NCI-H128 (cell line): ENCODE data around the gene KIRREL3.
A peak's percentile ranks its signal among the peaks of the same experiment; 100 is the strongest.

Experiments used
- DNase-seq: peaks from one replicate; lab custom pipeline; 2025; ENCODE audit not compliant: unreplicated experiment; lab: John Stamatoyannopoulos, UW

Gene KIRREL3

DNA sequence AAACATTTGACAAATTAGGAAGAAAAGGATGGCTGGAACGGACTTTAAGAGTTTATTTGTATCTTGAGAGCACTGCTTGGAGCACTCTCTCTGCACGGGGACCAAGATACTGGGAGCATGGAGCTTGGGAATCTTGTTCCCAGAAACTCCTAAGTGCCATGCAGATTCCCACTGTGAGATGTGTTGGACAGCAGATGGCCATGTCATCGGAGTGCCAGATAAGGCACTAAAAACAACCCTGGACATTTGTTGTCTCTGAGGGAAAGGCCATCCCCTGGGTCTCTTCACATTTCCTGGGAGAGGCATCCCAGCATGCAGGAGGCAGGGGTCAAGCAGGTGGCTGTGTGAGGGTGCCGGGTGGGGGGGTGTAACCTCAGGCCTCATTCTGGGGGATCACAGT lies 2.9 kb downstream of the KIRREL3 start:
- DNase-seq: no peak

DNA sequence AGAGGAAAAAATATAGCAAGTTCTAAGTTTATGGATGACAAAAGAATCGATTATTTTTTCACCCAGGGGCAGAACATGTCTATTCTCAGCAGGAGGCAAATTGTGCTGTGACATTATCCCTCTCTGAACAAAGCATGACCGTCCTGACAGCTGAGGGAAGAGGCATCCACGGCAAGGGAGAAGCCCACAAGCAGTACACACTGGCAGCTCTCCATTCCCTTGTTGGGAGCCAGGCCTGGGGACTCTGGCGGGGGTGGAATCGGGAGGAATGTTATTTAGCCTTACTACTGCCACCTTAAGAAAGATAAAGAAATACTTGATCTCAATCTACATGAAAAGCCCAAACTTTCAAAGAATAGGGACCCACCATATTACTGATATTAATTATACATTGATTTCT lies 3.4 kb downstream of the KIRREL3 start:
- DNase-seq: no peak

GRCh38 chr11:126996036-126996804 lies 4.3 kb downstream of the KIRREL3 start:
- DNase-seq: no peak

GRCh38 chr11:126993599-126993998 lies 7.0 kb downstream of the KIRREL3 start:
- no peak for DNase-seq

DNA sequence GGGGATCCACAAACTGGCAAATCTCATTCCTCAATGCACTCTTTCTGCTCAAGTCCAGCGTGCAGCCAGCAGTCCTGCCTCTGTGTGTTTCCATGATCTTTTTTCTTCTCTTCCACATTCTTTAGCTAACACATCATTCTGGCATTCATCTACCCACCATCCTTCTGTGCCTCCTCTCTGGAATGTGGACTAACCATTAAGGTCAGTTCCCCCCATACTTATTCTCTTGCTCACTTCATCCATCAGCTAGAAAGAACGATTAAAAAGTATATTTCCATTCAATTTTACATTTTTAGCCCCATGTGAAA lies 7.8 kb downstream of the KIRREL3 start:
- DNase-seq: no peak

GRCh38 chr11:126992065-126992803 lies 8.3 kb downstream of the KIRREL3 start:
- no peak for DNase-seq

DNA sequence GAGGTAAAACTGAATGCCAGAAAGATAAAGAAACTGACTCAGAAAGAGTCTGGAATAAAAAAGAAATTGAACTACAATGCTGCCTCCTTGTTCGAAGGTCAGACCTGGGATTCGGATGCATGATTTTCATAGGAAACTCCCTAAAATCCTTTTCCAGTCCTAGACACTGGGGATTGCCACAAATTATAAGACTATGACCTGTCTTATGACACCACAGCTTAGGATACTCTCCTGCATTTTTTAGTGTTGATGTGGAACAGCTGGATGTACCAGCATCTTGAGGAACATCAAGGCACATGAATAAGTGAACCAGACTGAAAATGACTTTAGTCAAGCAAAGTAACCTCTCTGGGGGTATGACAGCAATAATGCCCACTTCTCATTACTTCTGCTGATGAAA lies 9.0 kb downstream of the KIRREL3 start:
- DNase-seq: no peak

GRCh38 chr11:126990716-126991480 lies 9.7 kb downstream of the KIRREL3 start:
- DNase-seq: no peak

DNA sequence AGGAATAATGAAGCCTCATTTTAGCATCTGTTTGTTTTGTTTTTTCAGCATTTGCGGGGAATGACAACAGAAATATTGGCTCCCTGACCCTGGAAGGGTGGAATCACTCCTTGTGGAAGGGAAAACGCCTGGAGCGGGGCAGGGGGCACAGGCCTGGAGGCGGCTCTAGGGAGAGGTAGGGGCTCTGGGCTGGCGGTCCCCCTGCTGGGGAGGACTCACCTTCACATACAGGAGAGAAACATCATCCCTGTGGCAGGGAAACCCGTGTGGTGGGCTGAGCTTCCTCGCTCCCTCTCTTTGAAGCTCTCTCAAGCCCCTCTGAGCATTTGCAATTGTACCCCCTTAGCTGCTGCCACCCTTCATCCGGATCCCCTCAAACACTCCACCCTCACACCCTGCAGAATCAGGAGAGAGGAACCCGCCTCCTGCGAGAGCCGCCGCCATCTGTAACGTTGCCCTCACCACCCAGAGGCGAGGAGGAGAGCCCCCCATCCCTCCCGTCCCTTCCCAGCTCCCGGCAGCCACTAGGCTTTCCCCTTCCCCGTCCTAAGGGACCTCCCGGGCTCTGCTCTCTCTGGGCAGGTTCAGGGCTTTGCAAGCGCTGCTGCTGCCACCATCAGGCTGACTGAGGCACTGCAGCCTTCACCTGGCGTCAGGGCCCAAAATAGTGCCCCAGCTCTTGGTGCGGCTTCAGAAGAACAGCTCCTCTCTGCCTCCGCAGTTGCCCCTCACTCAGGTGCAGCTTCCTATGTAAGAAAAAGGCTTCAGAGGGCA lies 10.4 kb downstream of the KIRREL3 start:
- peak; percentile 45 for DNase-seq

GRCh38 chr11:126988655-126989054 lies 11.9 kb downstream of the KIRREL3 start:
- DNase-seq: no peak

DNA sequence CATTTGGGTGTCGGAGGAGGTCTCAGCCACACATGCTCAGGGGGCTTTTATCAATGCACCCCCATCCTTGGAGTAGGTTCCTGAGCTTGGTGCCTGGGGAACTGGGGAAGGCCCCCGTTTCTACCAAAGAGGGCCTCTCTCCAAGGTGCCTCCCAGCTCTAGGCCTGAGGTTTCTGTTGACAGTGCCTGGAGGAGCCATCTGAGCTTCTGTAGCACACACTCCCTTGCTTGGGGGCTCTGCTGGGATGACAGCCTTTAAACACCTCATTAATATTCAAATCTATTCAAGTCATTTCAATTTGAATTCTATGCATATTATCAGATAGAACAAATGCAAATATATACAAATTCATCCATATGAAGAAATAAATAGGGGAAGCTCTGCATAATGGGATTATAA lies 18.9 kb downstream of the KIRREL3 start:
- DNase-seq: no peak

DNA sequence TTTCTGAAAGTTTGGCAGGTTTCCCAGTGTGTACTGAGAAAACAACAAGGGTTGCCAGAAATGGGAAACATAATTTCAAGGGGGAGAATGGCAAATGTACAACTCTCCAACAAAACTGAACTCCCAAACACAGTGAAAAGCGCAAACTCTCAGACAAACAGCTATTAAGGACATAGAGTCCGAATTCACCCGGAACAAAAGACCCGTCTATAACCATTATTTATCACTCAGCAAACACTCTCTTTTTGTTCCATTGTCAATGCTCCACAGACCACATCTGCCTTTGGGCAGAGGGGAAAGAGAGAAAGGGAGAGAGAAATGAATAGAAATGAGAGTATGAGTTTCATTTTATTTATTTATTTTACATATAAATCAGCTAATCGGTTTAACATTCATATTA lies 21.7 kb downstream of the KIRREL3 start:
- DNase-seq: peak; percentile 88

DNA sequence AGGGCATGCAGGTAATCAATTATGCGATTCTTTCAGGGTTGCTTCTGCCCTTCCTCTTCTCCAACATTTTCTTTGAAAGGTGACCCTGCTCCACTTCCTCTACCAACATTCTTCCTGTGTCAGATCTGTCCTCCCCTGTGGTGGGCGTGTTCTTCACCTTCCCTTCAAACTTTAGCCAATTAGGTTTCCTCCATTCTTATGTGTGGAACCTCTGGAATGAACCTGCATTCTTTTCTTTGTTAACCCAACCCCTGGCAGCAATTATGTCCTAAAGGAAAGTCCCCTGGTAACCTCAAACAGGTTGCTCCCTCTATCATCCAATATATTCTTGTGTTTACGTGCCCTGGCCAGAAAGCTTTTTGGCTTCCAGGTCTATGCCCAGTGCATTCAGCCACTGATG lies 22.4 kb downstream of the KIRREL3 start:
- DNase-seq: no peak

- DNase-seq: no peak
These were observed 27.5 kb downstream of the KIRREL3 start for GRCh38 chr11:126973051-126973450.

DNA sequence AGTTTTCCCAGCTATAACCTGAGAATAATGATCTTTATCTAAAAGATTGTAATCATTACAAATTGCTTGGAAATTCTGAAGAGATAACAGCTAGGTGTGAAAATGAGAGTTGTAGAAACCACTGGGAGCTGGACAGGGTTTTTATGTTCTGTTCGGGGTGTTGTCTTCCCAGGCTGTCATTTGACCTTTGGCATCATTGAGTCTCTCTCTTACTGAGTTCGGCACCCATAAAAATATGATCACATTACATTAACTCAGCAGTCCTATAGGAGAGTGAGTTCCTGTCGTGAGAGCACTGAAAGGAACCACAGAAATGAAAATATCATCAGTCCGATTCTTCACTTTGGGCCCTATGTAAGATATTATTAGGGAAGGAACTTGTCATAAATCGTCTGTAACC lies 29.3 kb downstream of the KIRREL3 start:
- no peak for DNase-seq

DNA sequence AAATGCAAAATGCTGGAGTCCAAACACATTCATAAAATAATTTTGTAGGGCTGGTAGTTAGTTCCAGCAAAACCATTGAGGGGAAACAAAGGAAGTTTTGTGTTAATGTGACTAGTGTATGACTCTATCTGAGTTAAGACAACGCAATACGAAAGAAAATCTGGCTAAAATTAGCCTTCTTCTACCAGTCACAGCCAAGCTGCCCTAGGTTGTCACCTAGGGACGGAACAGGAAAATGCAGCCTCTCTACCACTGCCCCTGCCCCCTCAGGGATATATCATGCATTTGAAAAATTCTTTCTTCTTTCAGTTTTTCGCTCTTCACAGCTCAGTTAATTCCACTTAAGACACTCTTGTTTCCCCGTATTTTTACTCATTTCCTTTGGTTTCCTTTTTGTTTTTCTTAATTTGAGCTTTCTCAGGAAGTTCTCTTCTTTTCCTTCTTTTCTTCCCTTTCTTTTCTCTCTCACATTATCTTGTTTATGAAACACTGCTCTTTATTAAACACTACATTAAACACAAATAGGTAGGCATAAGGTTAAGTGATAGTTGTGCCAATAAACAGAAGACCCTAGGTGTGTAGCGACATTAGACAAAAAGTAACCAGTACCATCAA lies 30.6 kb downstream of the KIRREL3 start:
- no peak for DNase-seq

- no peak for DNase-seq
These were observed 31.7 kb downstream of the KIRREL3 start for GRCh38 chr11:126968915-126969314.

DNA sequence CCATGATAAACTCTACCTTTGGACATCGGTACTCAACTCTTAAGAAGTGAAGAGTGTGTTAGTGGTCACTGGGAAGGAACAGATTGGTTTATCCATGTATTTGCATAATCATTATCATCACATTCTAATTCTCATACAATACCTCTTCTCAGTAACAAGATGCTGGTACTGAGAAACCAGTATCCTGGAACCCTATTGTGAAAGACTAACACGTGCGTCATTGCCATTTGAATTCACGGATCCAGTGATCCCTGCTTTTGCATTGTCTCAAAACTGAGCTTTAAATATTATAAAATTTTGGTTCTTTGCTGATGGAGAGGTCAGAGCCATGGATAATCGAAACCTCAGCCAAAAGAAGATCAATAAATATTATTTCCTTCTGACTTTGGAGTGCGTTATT lies 35.2 kb downstream of the KIRREL3 start:
- DNase-seq: no peak

DNA sequence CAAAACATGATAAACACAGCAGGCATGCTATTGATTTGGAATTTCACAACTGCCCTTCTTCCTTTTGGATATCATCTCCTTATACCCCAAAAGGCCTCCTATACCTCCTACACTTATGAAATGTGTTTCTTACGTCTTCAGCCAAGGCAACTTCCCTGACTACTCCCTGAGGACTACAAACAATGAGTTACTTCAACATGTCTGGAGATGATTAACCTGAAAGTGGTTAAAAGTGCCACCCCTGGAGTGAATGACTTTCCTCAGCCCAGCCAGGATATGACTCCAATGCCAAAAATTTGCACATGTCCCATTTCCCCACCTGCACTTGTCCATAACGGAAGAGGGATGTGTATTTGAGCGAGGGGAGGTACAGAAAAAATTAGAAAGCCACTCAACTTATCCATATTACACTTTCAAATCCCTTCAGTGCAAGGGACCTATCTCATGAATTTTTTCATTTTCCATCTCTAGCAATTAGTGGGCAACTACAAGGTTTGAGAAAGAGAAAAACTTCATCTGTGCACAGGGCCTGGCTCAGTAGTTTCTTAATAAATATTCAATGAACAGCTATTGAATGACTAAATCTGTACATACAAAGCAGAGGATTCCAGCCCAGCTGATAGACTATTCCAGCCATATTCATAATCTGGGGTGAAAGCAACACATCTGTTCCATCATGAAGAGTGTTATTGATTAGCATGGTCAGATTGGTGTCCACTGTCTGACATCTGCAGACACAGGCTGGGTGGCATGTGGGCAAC lies 36.8 kb downstream of the KIRREL3 start:
- DNase-seq: no peak

DNA sequence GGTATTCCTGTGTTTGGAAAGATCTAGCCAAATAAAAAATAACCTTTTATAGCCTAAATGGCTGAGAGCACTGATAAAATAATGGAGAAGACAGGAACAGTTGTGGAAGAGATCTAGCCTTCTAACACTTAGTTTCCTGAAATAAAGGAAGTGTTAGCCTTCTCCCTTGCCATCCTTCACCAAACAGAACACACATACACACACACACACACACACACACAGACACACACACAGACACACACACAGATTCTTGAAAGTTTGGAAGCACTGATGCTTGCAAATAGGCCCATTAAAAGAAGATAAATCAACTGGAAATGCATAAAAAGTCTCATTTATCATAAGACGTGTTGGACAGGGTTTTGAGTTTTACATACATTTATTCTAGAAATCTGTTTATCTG lies 37.5 kb downstream of the KIRREL3 start:
- DNase-seq: no peak
